ENCODE data around the gene LAMTOR4.
A peak's percentile ranks its signal among the peaks of the same experiment; 100 is the strongest.

LAMTOR4 gene

GRCh38 chr7:100119970-100120732 lies 28.6 kb upstream of the LAMTOR4 start:
- Histone ChIP-seq H3K4me3 (ENCODE audit: low read length) (peak overlapping the region; percentile 91), H3K9me2 (replicated peaks; ENCODE audit: insufficient read depth, low read length) (no peaks in the 10 kb centered on the region), H4K20me1 (ENCODE audit: insufficient read depth, low read length) (no peaks in the 10 kb centered on the region), H3K9me3 (replicated peaks; ENCODE audit: insufficient read depth, low read length) (no peaks in the 10 kb centered on the region), H3K36me3 (replicated peaks; ENCODE audit: insufficient read depth, low read length) (no peaks in the 10 kb centered on the region), H3K9ac (ENCODE audit: low read length) (peak overlapping the region; percentile 79; the same call in 1 of the 2 replicates), H3K79me2 (ENCODE audit: low read length) (peaks cover 13% of the 10 kb centered on the region), H3K4me1 (ENCODE audit: low read length) (0 out of 2 replicates have a peak, but pooled peaks cover 6% of the 10 kb centered on the region), H3F3A (ENCODE audit: insufficient read depth, low read length) (peaks cover 13% of the 10 kb centered on the region), H2AFZ (ENCODE audit: low read length) (peak overlapping the region; percentile 85), H3K27ac (ENCODE audit: low read length) (peak overlapping the region; percentile 60; the same call in 1 of the 2 replicates), H3K27me3 (replicated peaks; ENCODE audit: insufficient read depth, low read length) (no peaks in the 10 kb centered on the region), H3K4me2 (ENCODE audit: low read depth, low read length) (peak overlapping the region; percentile 88)
- TF ChIP-seq EZH2phosphoT487 (IDR thresholded peaks at IDR 0.05; ENCODE audit: low read length) (no peak), CTCF (IDR thresholded peaks at IDR 0.05; ENCODE audit: low read length) (no peak), EZH2 (optimal IDR thresholded peaks at IDR 0.05; ENCODE audit: low read depth, low read length) (no peak)
- DNase-seq = peak; percentile 46

GRCh38 chr7:100120733-100121036 lies 28.0 kb upstream of the LAMTOR4 start:
- Histone ChIP-seq H3K79me2 (ENCODE audit: low read length) (peaks cover 18% of the 10 kb centered on the region), H2AFZ (ENCODE audit: low read length) (no peak overlapping the region), H3K36me3 (replicated peaks; ENCODE audit: insufficient read depth, low read length) (no peaks in the 10 kb centered on the region), H3K27ac (ENCODE audit: low read length) (no peak overlapping the region), H3K27me3 (replicated peaks; ENCODE audit: insufficient read depth, low read length) (no peaks in the 10 kb centered on the region), H3K9me2 (replicated peaks; ENCODE audit: insufficient read depth, low read length) (no peaks in the 10 kb centered on the region), H3F3A (ENCODE audit: insufficient read depth, low read length) (peaks cover 13% of the 10 kb centered on the region), H3K9ac (ENCODE audit: low read length) (no peak overlapping the region), H3K4me2 (ENCODE audit: low read depth, low read length) (peak overlapping the region; percentile 88; the same call in 1 of the 2 replicates), H3K9me3 (replicated peaks; ENCODE audit: insufficient read depth, low read length) (no peaks in the 10 kb centered on the region), H3K4me3 (ENCODE audit: low read length) (no peak overlapping the region), H3K4me1 (ENCODE audit: low read length) (0 out of 2 replicates have a peak, but pooled peaks cover 6% of the 10 kb centered on the region), H4K20me1 (ENCODE audit: insufficient read depth, low read length) (no peaks in the 10 kb centered on the region)
- DNase-seq = no peak
- TF ChIP-seq CTCF (IDR thresholded peaks at IDR 0.05; ENCODE audit: low read length) = no peak
- TF ChIP-seq EZH2phosphoT487 (IDR thresholded peaks at IDR 0.05; ENCODE audit: low read length) = no peak
- TF ChIP-seq EZH2 (optimal IDR thresholded peaks at IDR 0.05; ENCODE audit: low read depth, low read length) = no peak

- no peak overlapping the region for H2AFZ ChIP-seq (ENCODE audit: low read length)
- H3K4me2 ChIP-seq (ENCODE audit: low read depth, low read length) = no peak overlapping the region
- no peak for DNase-seq
- H3K4me1 ChIP-seq (ENCODE audit: low read length) = 0 out of 2 replicates have a peak, but pooled peaks cover 6% of the 10 kb centered on the region
- H3K27ac ChIP-seq (ENCODE audit: low read length) = no peak overlapping the region
- no peak overlapping the region for H3K4me3 ChIP-seq (ENCODE audit: low read length)
- no peak overlapping the region for H3K9ac ChIP-seq (ENCODE audit: low read length)
- H3K36me3 ChIP-seq (replicated peaks; ENCODE audit: insufficient read depth, low read length) = no peaks in the 10 kb centered on the region
- H3F3A ChIP-seq (ENCODE audit: insufficient read depth, low read length) = peaks cover 22% of the 10 kb centered on the region
- H3K79me2 ChIP-seq (ENCODE audit: low read length) = peaks cover 18% of the 10 kb centered on the region
- no peaks in the 10 kb centered on the region for H3K9me2 ChIP-seq (replicated peaks; ENCODE audit: insufficient read depth, low read length)
- TF ChIP-seq EZH2phosphoT487 (IDR thresholded peaks at IDR 0.05; ENCODE audit: low read length) (no peak), EZH2 (optimal IDR thresholded peaks at IDR 0.05; ENCODE audit: low read depth, low read length) (no peak), CTCF (IDR thresholded peaks at IDR 0.05; ENCODE audit: low read length) (no peak)
- no peaks in the 10 kb centered on the region for H3K27me3 ChIP-seq (replicated peaks; ENCODE audit: insufficient read depth, low read length)
- no peaks in the 10 kb centered on the region for H4K20me1 ChIP-seq (ENCODE audit: insufficient read depth, low read length)
- no peaks in the 10 kb centered on the region for H3K9me3 ChIP-seq (replicated peaks; ENCODE audit: insufficient read depth, low read length)
Observed at GRCh38 chr7:100122067-100122466, 26.7 kb upstream of the LAMTOR4 start.

All from MM.1S (cell line).